AG04449 (cell line): ENCODE measurements around the gene NFKBIZ.

ENCODE experiments used
- CTCF ChIA-PET: fragments of 350-600 bp; formaldehyde crosslinking; extraction: SDS; loops from one replicate; lab custom pipeline; 2021; ENCODE audit warnings: antibody characterized with exemption; lab: Yijun Ruan, JAX
- POLR2A ChIA-PET: fragments of 400-600, 350-600 bp; formaldehyde crosslinking; extraction: SDS; loops from one replicate; lab custom pipeline; 2020; ENCODE audit warnings: antibody characterized with exemption, inconsistent platforms; lab: Yijun Ruan, JAX
- DNase-seq: peaks from one replicate; pipeline ENCODE4 v3.0.0-alpha.2; 2010; ENCODE audit warnings: low read depth, low spot score
- H3K4me3 ChIP-seq: 2 replicates; pipeline ENCODE4 v1.5.1; 2011; ENCODE audit warnings: low read depth, mild to moderate bottlenecking, control low read depth, low read length
- CTCF ChIP-seq: IDR thresholded peaks from one replicate; pipeline ENCODE4 v1.5.1; 2011; ENCODE audit warnings: mild to moderate bottlenecking, moderate library complexity, low read length, control low read depth, inconsistent platforms; ENCODE audit not compliant: insufficient read depth; ENCODE audit errors: missing control alignments

The NFKBIZ gene

GRCh38 chr3:101849714-101850245, 466 bp downstream of the NFKBIZ start:
- no peak for DNase-seq
- ChIA-PET CTCF (interaction anchor here (1.2 to 2.4 kb wide), 3 partner anchors 8 to 379 kb away, joined by 3 to 16 read pairs (median 13); no protein-coding TSS in a partner anchor), POLR2A (interaction anchor here (0.5 to 2.3 kb wide), 44 partner anchors 10 to 380 kb away, joined by 3 to 67 read pairs (median 7); partner anchors contain the start of gene NXPE3)
- peak; percentile 5 for TF ChIP-seq CTCF
- peak overlapping the region; percentile 79 for H3K4me3 ChIP-seq

GRCh38 chr3:101850246-101851051, 1.1 kb downstream of the NFKBIZ start:
- CTCF ChIA-PET, result interaction anchor here (1.1 to 2.4 kb wide), 4 partner anchors 371 to 379 kb away, joined by 3 to 16 read pairs (median 9); no protein-coding TSS in a partner anchor
- no peak for DNase-seq
- H3K4me3 ChIP-seq, result peak overlapping the region; percentile 79
- POLR2A ChIA-PET, result interaction anchor here (0.6 to 2.3 kb wide), 30 partner anchors 9 to 379 kb away, joined by 3 to 67 read pairs (median 10); partner anchors contain the start of gene NXPE3
- no peak for TF ChIP-seq CTCF

GRCh38 chr3:101851072-101851770, 1.9 kb downstream of the NFKBIZ start:
- ChIA-PET CTCF (interaction anchor here (1.1 to 4.9 kb wide), 8 partner anchors 33 to 378 kb away, joined by 3 to 42 read pairs (median 4); no protein-coding TSS in a partner anchor), POLR2A (interaction anchor here (0.8 to 1.4 kb wide), 6 partner anchors 13 to 349 kb away, joined by 3 to 6 read pairs (median 4); no protein-coding TSS in a partner anchor)
- DNase-seq, result no peak
- no peak for TF ChIP-seq CTCF
- H3K4me3 ChIP-seq, result peak overlapping the region; percentile 79

DNA sequence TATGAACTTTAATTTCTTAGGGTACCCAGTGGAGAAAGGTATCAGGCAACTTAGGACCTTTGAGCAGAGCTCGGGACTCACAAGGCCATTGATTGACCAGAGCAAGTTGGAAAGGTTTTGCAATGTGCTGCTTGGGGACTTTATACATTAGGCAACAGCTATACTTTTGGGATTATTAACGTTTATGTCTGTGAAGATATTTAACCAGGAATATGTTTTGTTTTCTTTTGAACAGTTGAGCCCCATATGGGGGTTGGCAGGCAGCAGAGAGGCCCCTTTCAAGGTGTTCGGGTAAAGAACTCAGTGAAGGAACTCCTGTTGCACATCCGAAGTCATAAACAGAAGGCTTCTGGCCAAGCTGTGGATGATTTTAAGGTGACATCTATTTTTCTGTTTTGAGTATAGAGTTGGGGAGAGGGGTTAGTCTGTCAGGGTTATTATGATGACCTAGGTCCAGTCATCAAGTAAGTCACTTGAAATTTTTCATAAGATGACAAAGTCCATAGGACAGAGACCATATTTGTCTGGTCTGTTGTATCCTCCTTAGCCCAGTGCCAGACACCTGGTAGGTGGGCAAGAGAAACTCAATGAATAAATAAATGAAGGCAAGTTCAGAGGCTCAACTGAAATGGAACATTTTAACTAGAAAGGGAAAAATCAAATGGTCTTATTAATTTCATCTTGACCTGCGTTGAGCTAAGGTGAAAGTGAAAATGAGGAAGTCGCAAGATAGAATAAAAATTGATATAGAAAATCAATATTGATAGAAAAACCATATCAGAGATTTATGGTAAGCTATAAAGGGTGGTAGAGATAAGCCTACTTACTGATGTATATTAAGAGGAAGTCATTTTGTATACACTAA, 2.8 kb downstream of the NFKBIZ start:
- peak overlapping the region; percentile 79 for H3K4me3 ChIP-seq
- DNase-seq, result no peak
- ChIA-PET POLR2A (interaction anchor here (0.8 to 1.4 kb wide), 7 partner anchors 12 to 348 kb away, joined by 3 to 6 read pairs (median 4); no protein-coding TSS in a partner anchor), CTCF (interaction anchor here (1.0 to 4.9 kb wide), 10 partner anchors 34 to 377 kb away, joined by 3 to 42 read pairs (median 4); no protein-coding TSS in a partner anchor)
- TF ChIP-seq CTCF, result no peak

GRCh38 chr3:101852983-101853840, 3.9 kb downstream of the NFKBIZ start:
- ChIA-PET CTCF (interaction anchor here (1.0 to 4.9 kb wide), 5 partner anchors 39 to 376 kb away, joined by 3 to 42 read pairs (median 7); no protein-coding TSS in a partner anchor), POLR2A (interaction anchor here (0.8 to 1.3 kb wide), 3 partner anchors 15 to 154 kb away, joined by 3 read pairs; no protein-coding TSS in a partner anchor)
- no peak for TF ChIP-seq CTCF
- H3K4me3 ChIP-seq, result no peak overlapping the region
- DNase-seq, result no peak
